GM19025 (cell line): Measurements from ENCODE around the gene NCKAP5L.

Source experiments
- ATAC-seq: cut with Tn5 transposase; IDR thresholded peaks from one replicate; pipeline ENCODE4 v1.9.1; 2021; ENCODE audit warnings: mild to moderate bottlenecking, low read depth, moderate library complexity; ENCODE audit not compliant: unreplicated experiment

NCKAP5L gene

DNA sequence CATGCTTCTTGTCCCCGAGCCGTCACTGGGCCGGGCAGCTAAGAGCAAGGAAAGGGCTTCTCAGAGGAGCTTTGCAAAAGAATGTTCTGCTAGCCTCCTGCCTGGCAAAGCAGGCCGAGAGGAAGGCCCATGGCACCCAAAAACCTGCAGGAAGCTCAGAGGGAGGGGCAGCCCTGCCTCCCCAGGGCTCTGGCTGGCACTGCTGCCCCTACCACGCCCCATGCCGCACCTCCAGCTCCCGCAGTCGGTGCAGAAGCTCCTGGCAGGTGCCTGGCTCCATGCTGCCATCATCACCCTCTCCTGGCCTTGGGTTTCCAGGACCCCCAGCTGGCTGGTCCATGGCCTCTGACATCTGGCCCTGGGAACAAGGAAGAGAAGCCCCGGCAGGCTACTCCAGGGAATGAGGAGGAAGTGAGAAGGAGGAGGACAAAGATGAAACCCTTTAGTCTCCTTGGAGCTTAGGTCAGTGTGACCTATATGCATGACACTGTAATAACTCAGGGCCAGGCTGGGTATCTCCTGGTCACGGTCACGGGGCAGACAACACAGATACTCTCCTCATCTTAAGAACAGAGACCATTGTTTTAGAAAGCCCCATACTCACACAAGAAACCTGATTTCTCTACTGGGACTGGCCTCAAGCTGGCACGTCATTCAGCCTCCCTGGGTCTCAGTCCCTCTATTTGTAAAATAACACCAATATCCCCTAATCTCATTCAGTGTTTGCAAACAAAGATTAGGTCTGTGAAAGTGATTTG is 24.3 kb downstream of the NCKAP5L start:
- ATAC-seq, result no peak

DNA sequence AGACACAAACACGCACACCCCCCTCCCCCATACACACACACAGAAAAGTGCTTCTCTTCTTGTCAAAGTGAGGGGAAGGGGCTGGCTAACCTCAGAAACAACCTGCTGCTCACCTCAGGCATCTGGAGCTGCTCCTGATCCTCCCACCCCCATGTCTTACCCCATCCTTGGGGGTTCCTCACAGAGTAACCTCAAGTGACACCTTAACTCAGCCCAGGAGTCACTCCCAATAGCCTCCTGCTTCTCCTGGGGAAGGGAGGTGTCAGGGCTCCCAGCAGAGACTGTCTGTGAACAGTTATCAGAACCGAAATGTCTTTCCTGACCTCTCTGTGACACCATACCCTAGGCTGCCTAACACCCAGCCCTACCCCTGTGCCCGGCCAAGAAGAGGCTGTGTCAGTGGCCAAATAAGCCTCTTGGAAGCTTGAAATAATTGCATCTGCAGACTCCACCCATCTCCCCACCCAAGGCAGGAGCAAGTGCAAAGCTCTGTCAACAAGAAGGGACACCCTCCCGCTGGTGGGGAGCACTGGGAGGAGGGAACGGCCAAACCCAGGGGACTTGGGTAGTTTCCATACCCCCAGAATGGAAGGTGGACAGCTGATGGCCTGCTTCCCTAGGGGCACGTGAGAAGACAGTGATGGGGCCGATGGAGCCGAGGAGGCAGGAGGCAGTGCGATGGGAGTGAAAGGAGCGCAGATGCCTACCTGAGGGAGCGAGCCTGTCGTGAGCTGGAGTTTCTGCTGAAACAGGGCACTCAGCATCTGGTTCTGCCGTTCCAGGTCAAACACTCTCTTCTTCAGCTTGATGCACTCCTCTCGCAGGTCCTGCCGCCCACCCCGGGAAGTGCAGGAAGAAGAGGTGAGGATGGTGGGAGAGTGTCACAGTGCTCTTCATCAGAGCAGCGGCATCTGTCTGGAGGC is 26.8 kb downstream of the NCKAP5L start:
- ATAC-seq, result no peak

GRCh38 chr12:49800421-49801140 is 27.6 kb downstream of the NCKAP5L start:
- ATAC-seq, result no peak

GRCh38 chr12:49798934-49799333 is 29.3 kb downstream of the NCKAP5L start:
- ATAC-seq, result no peak

- ATAC-seq, result no peak
Measured at GRCh38 chr12:49798248-49798647, 30.0 kb downstream of the NCKAP5L start.

GRCh38 chr12:49797449-49797776 is 30.8 kb downstream of the NCKAP5L start:
- ATAC-seq, result no peak

GRCh38 chr12:49796606-49797448 is 31.4 kb downstream of the NCKAP5L start:
- no peak for ATAC-seq

- no peak for ATAC-seq
Measured at GRCh38 chr12:49796155-49796554, 32.1 kb downstream of the NCKAP5L start.

DNA sequence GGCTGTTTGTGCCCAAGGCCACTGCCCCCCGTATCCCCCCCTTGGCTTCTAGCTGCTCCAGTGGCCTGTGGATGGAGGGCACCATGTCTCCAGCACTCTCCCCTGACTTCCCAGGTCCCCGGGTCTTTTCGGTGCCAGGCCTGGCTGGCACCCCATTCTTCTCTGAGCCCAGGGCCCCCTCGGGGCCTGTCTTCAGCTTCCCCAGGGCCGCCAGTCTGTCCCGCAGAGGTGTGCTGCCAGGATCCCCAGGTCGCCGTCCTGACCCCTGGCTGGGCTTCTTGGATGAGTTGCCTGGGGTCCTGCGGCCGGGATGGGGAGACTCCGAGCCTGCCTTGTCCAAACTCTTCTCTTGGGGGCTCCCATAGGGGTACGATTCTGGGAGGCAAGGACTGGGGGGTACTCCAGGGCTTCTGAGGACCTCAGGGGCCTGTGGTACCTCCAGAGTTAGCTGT is 32.5 kb downstream of the NCKAP5L start:
- ATAC-seq, result no peak

- ATAC-seq, result no peak
Measured at GRCh38 chr12:49794811-49795653, 33.2 kb downstream of the NCKAP5L start.

DNA sequence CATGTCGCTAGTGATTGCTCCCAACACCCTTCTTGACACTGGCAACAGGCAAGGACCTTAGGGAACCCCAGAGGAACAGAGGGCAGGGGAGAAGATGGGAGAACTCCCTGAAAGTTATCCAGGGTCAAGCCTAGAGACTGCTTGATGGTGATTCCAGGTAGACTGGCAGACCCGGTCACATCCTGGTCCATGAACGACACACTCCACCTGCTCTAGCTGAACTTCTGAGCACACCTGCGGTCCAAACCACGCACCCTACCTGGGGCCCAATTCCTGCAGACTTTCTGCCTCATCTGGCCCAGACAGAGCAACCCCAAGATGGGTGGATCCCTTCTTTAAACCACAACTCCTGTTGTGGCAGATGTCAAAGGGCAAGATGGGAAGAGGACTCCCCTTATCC is 34.2 kb downstream of the NCKAP5L start:
- ATAC-seq, result no peak

GRCh38 chr12:49793620-49794019 is 34.6 kb downstream of the NCKAP5L start:
- no peak for ATAC-seq

DNA sequence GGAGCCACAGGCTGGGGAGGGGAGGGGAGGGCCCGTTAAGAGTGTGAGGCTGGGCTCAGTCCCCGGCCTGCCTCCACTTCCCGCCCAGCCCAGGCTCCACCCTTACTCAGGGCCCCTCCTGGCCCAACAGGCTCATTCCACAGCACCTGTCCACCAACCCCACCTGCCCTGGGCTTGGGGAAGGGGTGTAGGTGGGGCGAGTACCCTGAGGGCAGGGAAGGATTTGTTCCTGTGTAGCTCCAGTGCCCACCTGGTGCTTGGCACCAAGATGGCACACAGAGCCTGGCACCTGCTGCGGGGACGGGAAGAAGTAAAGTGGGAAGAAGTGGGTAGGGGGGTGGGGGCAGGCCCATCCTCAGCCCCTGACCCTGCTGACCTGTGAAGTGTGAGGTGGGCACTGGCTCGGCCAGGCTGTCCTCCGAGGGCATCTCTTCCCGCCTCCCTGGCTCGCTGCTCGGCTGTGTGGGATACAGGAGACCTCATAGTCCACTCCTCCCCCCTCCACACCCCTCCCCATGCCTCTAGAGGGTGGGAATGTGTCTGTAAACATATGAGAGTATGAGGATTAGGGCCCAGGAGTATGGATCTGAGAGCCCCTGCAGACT is 35.1 kb downstream of the NCKAP5L start:
- no peak for ATAC-seq

- no peak for ATAC-seq
Measured at GRCh38 chr12:49792181-49792970, 35.8 kb downstream of the NCKAP5L start.

GRCh38 chr12:49791700-49792099 is 36.5 kb downstream of the NCKAP5L start:
- no peak for ATAC-seq

GRCh38 chr12:49790741-49791555 is 37.3 kb downstream of the NCKAP5L start:
- no peak for ATAC-seq

GRCh38 chr12:49789992-49790391 is 38.2 kb downstream of the NCKAP5L start:
- ATAC-seq, result no peak
